B cell (primary cell): ENCODE data around the gene EPB41L4A. TPM values are rescaled to one million over a fixed set of nuclear protein-coding genes. Genes with fewer than 3 reads are reported as not detected.

Experiments
- ATAC-seq: fragments of 200-7000 bp; cut with Tn5 transposase; one replicate; pipeline ENCODE4 v1.10.0; 2021; ENCODE audit warnings: low read depth, mild to moderate bottlenecking, moderate number of reproducible peaks, moderate library complexity
- CTCF ChIA-PET: fragments of 350-600 bp; sonication (Branson Sonifier 250); formaldehyde crosslinking; loops from one replicate; lab custom pipeline; 2021; ENCODE audit warnings: antibody characterized with exemption, inconsistent platforms; lab: Charles Lee
- POLR2A ChIA-PET: fragments of 350-600 bp; sonication (Branson Sonifier 250); formaldehyde crosslinking; loops from one replicate; lab custom pipeline; 2021; ENCODE audit warnings: antibody characterized with exemption; lab: Charles Lee
- DNase-seq: peaks from one replicate; pipeline ENCODE4 v3.0.0; 2013
- H2AFZ ChIP-seq: 2 replicates; pipeline ENCODE4 v1.6.1; 2012; ENCODE audit warnings: mild to moderate bottlenecking, low read depth, low read length; ENCODE audit not compliant: insufficient read depth, poor library complexity, severe bottlenecking
- H3K27ac ChIP-seq, 2 donors: 1 replicate in 1 of 2; 2 replicates in 1 of 2; pipeline ENCODE4 v1.5.1; 2012 to 2013; ENCODE audit warnings: low read length in 2 of 2, mild to moderate bottlenecking in 2 of 2, moderate library complexity in 1 of 2
- H3K27me3 ChIP-seq, 4 experiments: fragments of 200-600 bp in 1 of 4; sonication (generic) in 1 of 4; replicated peaks in 1 of 4; 1 replicate in 2 of 4; 2 replicates in 2 of 4; pipeline versions ENCODE4 v1.6.1 to v1.7.0; 2013 to 2016; ENCODE audit warnings: low read length in 3 of 4, mild to moderate bottlenecking in 2 of 4, mixed read lengths in 1 of 4, moderate library complexity in 1 of 4; ENCODE audit not compliant: insufficient read depth in 4 of 4, control insufficient read depth in 3 of 4; ENCODE audit errors: control extremely low read depth in 1 of 4
- H3K36me3 ChIP-seq, 2 experiments: replicated peaks in 1 of 2; 1 replicate in 1 of 2; 2 replicates in 1 of 2; pipeline versions ENCODE4 v1.6.1 to v1.7.1; 2013; ENCODE audit warnings: low read length in 1 of 2; ENCODE audit not compliant: insufficient read depth in 2 of 2, control insufficient read depth in 1 of 2; ENCODE audit errors: control extremely low read depth in 1 of 2, extremely low read depth in 1 of 2
- H3K4me1 ChIP-seq, 2 donors: fragments of 200-600 bp in 1 of 2; sonication (generic) in 1 of 2; 1 replicate in 1 of 2; 2 replicates in 1 of 2; pipeline versions ENCODE4 v1.5.1 to v1.6.1; 2013 to 2017; ENCODE audit warnings: low read length in 2 of 2; ENCODE audit not compliant: control insufficient read depth in 2 of 2, insufficient read depth in 2 of 2
- H3K4me2 ChIP-seq: replicated peaks from 2 replicates; pipeline ENCODE3; 2012; ENCODE audit warnings: mild to moderate bottlenecking, low read depth, low read length; ENCODE audit not compliant: poor library complexity, severe bottlenecking
- H3K4me3 ChIP-seq, 5 experiments: fragments of 200-600 bp in 1 of 5; sonication (generic) in 1 of 5; 1 replicate in 3 of 5; 2 replicates in 2 of 5; pipeline versions ENCODE4 v1.5.1 to v1.7.0; 2011 to 2016; ENCODE audit warnings: low read length in 4 of 5, mild to moderate bottlenecking in 4 of 5, low read depth in 2 of 5, control low read depth in 1 of 5, moderate library complexity in 1 of 5; ENCODE audit not compliant: insufficient read depth in 1 of 5; ENCODE audit errors: control extremely low read depth in 1 of 5, extremely low read depth in 1 of 5
- H3K79me2 ChIP-seq: fragments of 200-600 bp; sonication (generic); one replicate; pipeline ENCODE4 v1.6.0; 2016; ENCODE audit warnings: low read length; ENCODE audit not compliant: control insufficient read depth, insufficient read depth
- H3K9ac ChIP-seq: fragments of 200-600 bp; sonication (generic); 2 replicates; pipeline ENCODE4 v1.6.1; 2017; ENCODE audit warnings: mild to moderate bottlenecking, low read length, moderate library complexity
- H3K9me3 ChIP-seq, 3 donors: one replicate each; pipeline versions ENCODE4 v1.6.1 to v1.7.1; 2013; ENCODE audit warnings: low read length in 2 of 3; ENCODE audit not compliant: control insufficient read depth in 2 of 3, insufficient read depth in 1 of 3; ENCODE audit errors: control extremely low read depth in 1 of 3
- H4K20me1 ChIP-seq: 2 replicates; pipeline ENCODE4 v1.6.0; 2012; ENCODE audit warnings: mild to moderate bottlenecking, low read length; ENCODE audit not compliant: insufficient read depth, control insufficient read depth, poor library complexity, severe bottlenecking
- H3K27ac Mint-ChIP-seq: one replicate; pipeline ENCODE4 v1.8.0; 2021; ENCODE audit warnings: mixed read lengths
- H3K27me3 Mint-ChIP-seq: one replicate; pipeline ENCODE4 v1.8.0; 2021; ENCODE audit warnings: mixed read lengths
- H3K4me1 Mint-ChIP-seq: one replicate; pipeline ENCODE4 v1.8.0; 2021; ENCODE audit warnings: mixed read lengths
- H3K4me3 Mint-ChIP-seq: one replicate; pipeline ENCODE4 v1.8.0; 2021; ENCODE audit warnings: mixed read lengths
- H3K9me3 Mint-ChIP-seq: one replicate; pipeline ENCODE4 v1.8.0; 2022; ENCODE audit warnings: mixed read lengths; ENCODE audit not compliant: insufficient read depth
- EZH2 ChIP-seq: IDR thresholded peaks from 2 replicates; pipeline ENCODE4 v1.6.1; 2012; ENCODE audit warnings: borderline replicate concordance, low read depth, mild to moderate bottlenecking, moderate library complexity, low read length; ENCODE audit not compliant: insufficient read depth, poor library complexity, severe bottlenecking
- WGBS: methylation state at CpG from one replicate; pipeline ENCODE4 v1.1.5; 2013; ENCODE audit warnings: missing lambda C conversion rate; ENCODE audit not compliant: insufficient coverage; 5-methylcytosine and 5-hydroxymethylcytosine counted together
- intact Hi-C: fragments of 100-400 bp; cut with micrococcal nuclease; formaldehyde crosslinking; loops from one replicate; pipeline ENCODE4 v1.10.0; 2022
- polyA plus RNA-seq: library from polyadenylated mRNA; depleted of rRNA; stranded (reverse); fragments of >200 nt; gene quantifications from 2 replicates; pipeline ENCODE4 v1.2.3, GENCODE V29; 2012
- total RNA-seq, 2 donors: library from RNA; stranded (reverse); fragments of 120-200 nt in 1 of 2; gene quantifications; 1 replicate in 1 of 2; 2 replicates in 1 of 2; pipeline versions ENCODE4 v1.2.3 to v1.2.4, GENCODE V29; 2013 to 2022
- TF ChIP-seq, protein P1 (sequence below): fragments of 200-600 bp; IDR thresholded peaks from one replicate; pipeline ENCODE4 v1.8.0; 2022; ENCODE audit warnings: antibody characterized with exemption, mild to moderate bottlenecking

EPB41L4A gene
- total and polyA plus RNA-seq, 2 donors (not counting 1 experiment from before 2014, with no cell fraction given) = 1.8 to 12.9 TPM

DNA sequence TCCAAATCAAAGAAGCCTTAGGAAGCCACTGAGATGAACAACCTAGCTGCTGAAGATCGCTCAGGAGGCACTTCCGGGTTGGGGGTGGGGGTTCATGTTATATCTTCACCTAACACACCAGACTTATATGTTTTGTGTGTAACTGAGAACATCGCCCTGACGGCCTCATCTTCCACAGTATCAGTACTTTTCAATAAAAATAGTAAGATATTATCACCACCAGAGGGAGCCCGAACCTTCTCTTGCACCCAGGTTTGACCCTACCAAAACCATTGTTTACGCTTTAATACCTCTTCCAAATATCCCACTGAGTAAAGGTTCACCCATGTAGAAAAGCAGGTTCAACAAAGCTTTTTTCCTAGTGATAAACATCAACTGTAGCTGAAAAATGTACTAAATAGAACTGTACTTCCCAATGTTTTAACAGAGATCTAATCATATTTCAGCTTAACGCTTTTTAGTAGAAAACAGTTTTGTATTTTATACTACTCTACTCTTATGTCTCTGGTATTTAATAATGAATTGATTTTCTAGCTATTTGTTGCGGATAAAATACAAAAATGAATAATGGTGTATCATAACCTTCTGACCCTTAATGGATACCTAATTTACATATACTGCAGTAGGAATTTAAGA is 244.0 kb downstream of the EPB41L4A start:
- no peaks in the 10 kb centered on the region for H3K79me2 ChIP-seq
- WGBS = no CpG with 5 or more reads among the region's 8 CpGs
- no peak overlapping the region for H3K4me3 ChIP-seq
- ChIA-PET CTCF (interaction anchor here (0.6 to 5.0 kb wide), 32 partner anchors 8 to 1431 kb away, joined by 3 to 87 read pairs (median 5); partner anchors contain the start of gene EPB41L4A), POLR2A (no interaction called here)
- no peaks in the 10 kb centered on the region for H3K27me3 ChIP-seq
- Mint-ChIP-seq H3K27ac (no peak overlapping the region), H3K27me3 (no peaks in the 10 kb centered on the region), H3K4me3 (no peak overlapping the region), H3K4me1 (peaks cover 4% of the 10 kb centered on the region), H3K9me3 (no peaks in the 10 kb centered on the region)
- H3K27ac ChIP-seq = no peak overlapping the region
- ATAC-seq (peak; percentile 64), DNase-seq (peak; percentile 70)
- intact Hi-C loops = loop anchor here (1.0 to 2.0 kb wide), 5 partner anchors 245 to 1432 kb away; no protein-coding TSS in a partner anchor
- H2AFZ ChIP-seq = peak overlapping the region; percentile 53
- TF ChIP-seq EZH2 = no peak
- TF ChIP-seq, protein P1, sequence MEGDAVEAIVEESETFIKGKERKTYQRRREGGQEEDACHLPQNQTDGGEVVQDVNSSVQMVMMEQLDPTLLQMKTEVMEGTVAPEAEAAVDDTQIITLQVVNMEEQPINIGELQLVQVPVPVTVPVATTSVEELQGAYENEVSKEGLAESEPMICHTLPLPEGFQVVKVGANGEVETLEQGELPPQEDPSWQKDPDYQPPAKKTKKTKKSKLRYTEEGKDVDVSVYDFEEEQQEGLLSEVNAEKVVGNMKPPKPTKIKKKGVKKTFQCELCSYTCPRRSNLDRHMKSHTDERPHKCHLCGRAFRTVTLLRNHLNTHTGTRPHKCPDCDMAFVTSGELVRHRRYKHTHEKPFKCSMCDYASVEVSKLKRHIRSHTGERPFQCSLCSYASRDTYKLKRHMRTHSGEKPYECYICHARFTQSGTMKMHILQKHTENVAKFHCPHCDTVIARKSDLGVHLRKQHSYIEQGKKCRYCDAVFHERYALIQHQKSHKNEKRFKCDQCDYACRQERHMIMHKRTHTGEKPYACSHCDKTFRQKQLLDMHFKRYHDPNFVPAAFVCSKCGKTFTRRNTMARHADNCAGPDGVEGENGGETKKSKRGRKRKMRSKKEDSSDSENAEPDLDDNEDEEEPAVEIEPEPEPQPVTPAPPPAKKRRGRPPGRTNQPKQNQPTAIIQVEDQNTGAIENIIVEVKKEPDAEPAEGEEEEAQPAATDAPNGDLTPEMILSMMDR = peak; percentile 86
- peak overlapping the region; percentile 28 for H3K4me2 ChIP-seq
- no peaks in the 10 kb centered on the region for H4K20me1 ChIP-seq
- H3K9ac ChIP-seq = no peak overlapping the region
- no peaks in the 10 kb centered on the region for H3K36me3 ChIP-seq
- peaks cover 3% of the 10 kb centered on the region in 2 donors for H3K4me1 ChIP-seq
- no peaks in the 10 kb centered on the region for H3K9me3 ChIP-seq
